H1 (cell line): ENCODE results near the gene ERI2. TPM values are rescaled to one million over a fixed set of nuclear protein-coding genes. Genes with fewer than 3 reads are reported as not detected.

Experiments
- CTBP2 ChIP-seq: IDR thresholded peaks from 2 replicates; pipeline ENCODE4 v1.7.0; 2011; ENCODE audit warnings: borderline replicate concordance, mild to moderate bottlenecking, moderate library complexity, mixed read lengths, low read length; ENCODE audit not compliant: insufficient read depth, insufficient read length
- RNF2 ChIP-seq: fragments of 200-900, 300-1000 bp; sonication (generic); IDR thresholded peaks from 2 replicates; pipeline ENCODE4 v1.7.1; 2016; ENCODE audit warnings: borderline replicate concordance, low read depth, mild to moderate bottlenecking, antibody characterized with exemption, low read length; ENCODE audit not compliant: poor library complexity, severe bottlenecking; ENCODE audit errors: missing control alignments
- SAP30 ChIP-seq: fragments of 300-600 bp; sonication (generic); IDR thresholded peaks from 2 replicates; pipeline ENCODE4 v1.7.1; 2012; ENCODE audit warnings: low read length, moderate library complexity, mild to moderate bottlenecking, inconsistent platforms; ENCODE audit not compliant: insufficient read depth, insufficient replicate concordance
- SRF ChIP-seq: IDR thresholded peaks from 2 replicates; pipeline ENCODE4 v1.6.1; 2011; ENCODE audit warnings: mild to moderate bottlenecking, low read depth, low read length, moderate library complexity
- polyA plus RNA-seq, 7 experiments: library from polyadenylated mRNA; depleted of rRNA in 3 of 7; stranded (reverse) in 5 of 7; unstranded in 2 of 7; fragments of >200 nt in 5 of 7; fragments of 200-250 nt in 2 of 7; gene quantifications; 1 replicate in 5 of 7; 2 replicates in 1 of 7; 4 replicates in 1 of 7; pipeline versions ENCODE4 v1.2.1 to v1.2.3, GENCODE V29; 2011 to 2013; ENCODE audit warnings: missing spikeins in 2 of 7, mixed read lengths in 2 of 7
- total RNA-seq: library from RNA; stranded (reverse); fragmentation: NEBNext Ultra II Directional; extraction: Animal tissue kit (Norgen Biotek cat#: 25700); gene quantifications from 2 replicates; pipeline ENCODE4 v1.2.1, GENCODE V29; 2021
- TF ChIP-seq, protein P1 (sequence below): fragments of 300-600 bp; sonication (generic); IDR thresholded peaks from 2 replicates; pipeline ENCODE4 v1.7.1; 2012; ENCODE audit warnings: low read length, moderate library complexity, mild to moderate bottlenecking, inconsistent platforms; ENCODE audit not compliant: insufficient replicate concordance

Gene ERI2
- total and polyA plus RNA-seq, 2 of the 8 experiments (the other 6 are each of a cell fraction or from before 2014, with no cell fraction given), result 11.0 to 12.6 TPM

- TF ChIP-seq, protein P1, sequence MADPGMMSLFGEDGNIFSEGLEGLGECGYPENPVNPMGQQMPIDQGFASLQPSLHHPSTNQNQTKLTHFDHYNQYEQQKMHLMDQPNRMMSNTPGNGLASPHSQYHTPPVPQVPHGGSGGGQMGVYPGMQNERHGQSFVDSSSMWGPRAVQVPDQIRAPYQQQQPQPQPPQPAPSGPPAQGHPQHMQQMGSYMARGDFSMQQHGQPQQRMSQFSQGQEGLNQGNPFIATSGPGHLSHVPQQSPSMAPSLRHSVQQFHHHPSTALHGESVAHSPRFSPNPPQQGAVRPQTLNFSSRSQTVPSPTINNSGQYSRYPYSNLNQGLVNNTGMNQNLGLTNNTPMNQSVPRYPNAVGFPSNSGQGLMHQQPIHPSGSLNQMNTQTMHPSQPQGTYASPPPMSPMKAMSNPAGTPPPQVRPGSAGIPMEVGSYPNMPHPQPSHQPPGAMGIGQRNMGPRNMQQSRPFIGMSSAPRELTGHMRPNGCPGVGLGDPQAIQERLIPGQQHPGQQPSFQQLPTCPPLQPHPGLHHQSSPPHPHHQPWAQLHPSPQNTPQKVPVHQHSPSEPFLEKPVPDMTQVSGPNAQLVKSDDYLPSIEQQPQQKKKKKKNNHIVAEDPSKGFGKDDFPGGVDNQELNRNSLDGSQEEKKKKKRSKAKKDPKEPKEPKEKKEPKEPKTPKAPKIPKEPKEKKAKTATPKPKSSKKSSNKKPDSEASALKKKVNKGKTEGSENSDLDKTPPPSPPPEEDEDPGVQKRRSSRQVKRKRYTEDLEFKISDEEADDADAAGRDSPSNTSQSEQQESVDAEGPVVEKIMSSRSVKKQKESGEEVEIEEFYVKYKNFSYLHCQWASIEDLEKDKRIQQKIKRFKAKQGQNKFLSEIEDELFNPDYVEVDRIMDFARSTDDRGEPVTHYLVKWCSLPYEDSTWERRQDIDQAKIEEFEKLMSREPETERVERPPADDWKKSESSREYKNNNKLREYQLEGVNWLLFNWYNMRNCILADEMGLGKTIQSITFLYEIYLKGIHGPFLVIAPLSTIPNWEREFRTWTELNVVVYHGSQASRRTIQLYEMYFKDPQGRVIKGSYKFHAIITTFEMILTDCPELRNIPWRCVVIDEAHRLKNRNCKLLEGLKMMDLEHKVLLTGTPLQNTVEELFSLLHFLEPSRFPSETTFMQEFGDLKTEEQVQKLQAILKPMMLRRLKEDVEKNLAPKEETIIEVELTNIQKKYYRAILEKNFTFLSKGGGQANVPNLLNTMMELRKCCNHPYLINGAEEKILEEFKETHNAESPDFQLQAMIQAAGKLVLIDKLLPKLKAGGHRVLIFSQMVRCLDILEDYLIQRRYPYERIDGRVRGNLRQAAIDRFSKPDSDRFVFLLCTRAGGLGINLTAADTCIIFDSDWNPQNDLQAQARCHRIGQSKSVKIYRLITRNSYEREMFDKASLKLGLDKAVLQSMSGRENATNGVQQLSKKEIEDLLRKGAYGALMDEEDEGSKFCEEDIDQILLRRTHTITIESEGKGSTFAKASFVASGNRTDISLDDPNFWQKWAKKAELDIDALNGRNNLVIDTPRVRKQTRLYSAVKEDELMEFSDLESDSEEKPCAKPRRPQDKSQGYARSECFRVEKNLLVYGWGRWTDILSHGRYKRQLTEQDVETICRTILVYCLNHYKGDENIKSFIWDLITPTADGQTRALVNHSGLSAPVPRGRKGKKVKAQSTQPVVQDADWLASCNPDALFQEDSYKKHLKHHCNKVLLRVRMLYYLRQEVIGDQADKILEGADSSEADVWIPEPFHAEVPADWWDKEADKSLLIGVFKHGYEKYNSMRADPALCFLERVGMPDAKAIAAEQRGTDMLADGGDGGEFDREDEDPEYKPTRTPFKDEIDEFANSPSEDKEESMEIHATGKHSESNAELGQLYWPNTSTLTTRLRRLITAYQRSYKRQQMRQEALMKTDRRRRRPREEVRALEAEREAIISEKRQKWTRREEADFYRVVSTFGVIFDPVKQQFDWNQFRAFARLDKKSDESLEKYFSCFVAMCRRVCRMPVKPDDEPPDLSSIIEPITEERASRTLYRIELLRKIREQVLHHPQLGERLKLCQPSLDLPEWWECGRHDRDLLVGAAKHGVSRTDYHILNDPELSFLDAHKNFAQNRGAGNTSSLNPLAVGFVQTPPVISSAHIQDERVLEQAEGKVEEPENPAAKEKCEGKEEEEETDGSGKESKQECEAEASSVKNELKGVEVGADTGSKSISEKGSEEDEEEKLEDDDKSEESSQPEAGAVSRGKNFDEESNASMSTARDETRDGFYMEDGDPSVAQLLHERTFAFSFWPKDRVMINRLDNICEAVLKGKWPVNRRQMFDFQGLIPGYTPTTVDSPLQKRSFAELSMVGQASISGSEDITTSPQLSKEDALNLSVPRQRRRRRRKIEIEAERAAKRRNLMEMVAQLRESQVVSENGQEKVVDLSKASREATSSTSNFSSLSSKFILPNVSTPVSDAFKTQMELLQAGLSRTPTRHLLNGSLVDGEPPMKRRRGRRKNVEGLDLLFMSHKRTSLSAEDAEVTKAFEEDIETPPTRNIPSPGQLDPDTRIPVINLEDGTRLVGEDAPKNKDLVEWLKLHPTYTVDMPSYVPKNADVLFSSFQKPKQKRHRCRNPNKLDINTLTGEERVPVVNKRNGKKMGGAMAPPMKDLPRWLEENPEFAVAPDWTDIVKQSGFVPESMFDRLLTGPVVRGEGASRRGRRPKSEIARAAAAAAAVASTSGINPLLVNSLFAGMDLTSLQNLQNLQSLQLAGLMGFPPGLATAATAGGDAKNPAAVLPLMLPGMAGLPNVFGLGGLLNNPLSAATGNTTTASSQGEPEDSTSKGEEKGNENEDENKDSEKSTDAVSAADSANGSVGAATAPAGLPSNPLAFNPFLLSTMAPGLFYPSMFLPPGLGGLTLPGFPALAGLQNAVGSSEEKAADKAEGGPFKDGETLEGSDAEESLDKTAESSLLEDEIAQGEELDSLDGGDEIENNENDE, result no peak
- TF ChIP-seq CTBP2, result no peak
- no peak for TF ChIP-seq RNF2
- no peak for TF ChIP-seq SRF
- TF ChIP-seq SAP30, result no peak
- TF ChIP-seq, all 59 proteins: peak for 0
These were observed 26.8 kb upstream of the ERI2 start (continued) for GRCh38 chr16:20833086-20833485.
